Astrocyte (in vitro differentiated cells and primary cell): ENCODE measurements around the gene HIKESHI. TPM values are rescaled to one million over a fixed set of nuclear protein-coding genes. Genes with fewer than 3 reads are reported as not detected.

Source experiments
- DNase-seq: peaks from one replicate; pipeline ENCODE4 v3.0.0-alpha.2; 2010; ENCODE audit warnings: low read depth
- FAIRE-seq: peaks from 2 replicates; lab custom pipeline; 2011; peaks lifted over from hg19 to GRCh38; lab: Jason Lieb, UNC
- H2AFZ ChIP-seq: 2 replicates; pipeline ENCODE4 v1.6.0; 2012; ENCODE audit warnings: low read depth, low read length, inconsistent platforms
- H3K27ac ChIP-seq: 2 replicates; pipeline ENCODE4 v1.5.1; 2011; ENCODE audit warnings: low read depth, low read length, inconsistent platforms
- H3K27me3 ChIP-seq: 2 replicates; pipeline ENCODE4 v1.6.0; 2011; ENCODE audit warnings: low read length, inconsistent platforms; ENCODE audit not compliant: insufficient read depth
- H3K36me3 ChIP-seq: 2 replicates; pipeline ENCODE4 v1.5.1; 2011; ENCODE audit warnings: low read length, inconsistent platforms; ENCODE audit not compliant: insufficient read depth
- H3K4me1 ChIP-seq: 2 replicates; pipeline ENCODE4 v1.5.1; 2011; ENCODE audit warnings: low read length, inconsistent platforms; ENCODE audit not compliant: insufficient read depth
- H3K4me2 ChIP-seq: 2 replicates; pipeline ENCODE4 v1.6.0; 2012; ENCODE audit warnings: low read length, inconsistent platforms
- H3K4me3 ChIP-seq: 2 replicates; pipeline ENCODE4 v1.5.1; 2011; ENCODE audit warnings: low read depth, mild to moderate bottlenecking, low read length, inconsistent platforms; ENCODE audit not compliant: insufficient read depth
- H3K79me2 ChIP-seq: 2 replicates; pipeline ENCODE4 v1.6.0; 2012; ENCODE audit warnings: mild to moderate bottlenecking, low read length, inconsistent platforms; ENCODE audit not compliant: insufficient read depth
- H3K9ac ChIP-seq: 2 replicates; pipeline ENCODE4 v1.6.0; 2012; ENCODE audit warnings: mild to moderate bottlenecking, low read length, inconsistent platforms
- H3K9me3 ChIP-seq: 2 replicates; pipeline ENCODE4 v1.5.1; 2012; ENCODE audit warnings: low read depth, mild to moderate bottlenecking, low read length, inconsistent platforms; ENCODE audit not compliant: insufficient read depth
- H4K20me1 ChIP-seq: 2 replicates; pipeline ENCODE4 v1.6.0; 2012; ENCODE audit warnings: low read length, inconsistent platforms; ENCODE audit not compliant: insufficient read depth
- H3K27ac Mint-ChIP-seq: one replicate; pipeline ENCODE4 v1.8.0; 2021; ENCODE audit warnings: mild to moderate bottlenecking, mixed read lengths; ENCODE audit not compliant: unreplicated experiment
- H3K27me3 Mint-ChIP-seq: one replicate; pipeline ENCODE4 v1.8.0; 2021; ENCODE audit warnings: low read depth, mixed read lengths; ENCODE audit not compliant: unreplicated experiment
- H3K36me3 Mint-ChIP-seq: one replicate; pipeline ENCODE4 v1.8.0; 2021; ENCODE audit warnings: low read depth, mixed read lengths; ENCODE audit not compliant: unreplicated experiment
- H3K4me1 Mint-ChIP-seq: one replicate; pipeline ENCODE4 v1.8.0; 2021; ENCODE audit warnings: low read depth, mixed read lengths; ENCODE audit not compliant: unreplicated experiment
- H3K4me3 Mint-ChIP-seq: one replicate; pipeline ENCODE4 v1.8.0; 2021; ENCODE audit warnings: mild to moderate bottlenecking, moderate library complexity, mixed read lengths; ENCODE audit not compliant: unreplicated experiment
- H3K9me3 Mint-ChIP-seq: one replicate; pipeline ENCODE4 v1.8.0; 2021; ENCODE audit warnings: mild to moderate bottlenecking, mixed read lengths; ENCODE audit not compliant: unreplicated experiment
- EZH2 ChIP-seq: IDR thresholded peaks from 2 replicates; pipeline ENCODE4 v1.6.1; 2012; ENCODE audit warnings: mild to moderate bottlenecking, low read length, inconsistent platforms; ENCODE audit not compliant: insufficient read depth
- total RNA-seq: library from RNA; stranded (reverse); gene quantifications from 2 replicates; pipeline ENCODE4 v1.2.1, GENCODE V29; 2021
- TF ChIP-seq, protein P1 (sequence below): IDR thresholded peaks from 2 replicates; pipeline ENCODE4 v1.5.1; 2011; ENCODE audit warnings: low read depth, mild to moderate bottlenecking, inconsistent platforms, low read length, moderate library complexity; ENCODE audit not compliant: insufficient read depth

The HIKESHI gene
- total RNA-seq, 1 donor from 2014 or later: 42.3 TPM

DNA sequence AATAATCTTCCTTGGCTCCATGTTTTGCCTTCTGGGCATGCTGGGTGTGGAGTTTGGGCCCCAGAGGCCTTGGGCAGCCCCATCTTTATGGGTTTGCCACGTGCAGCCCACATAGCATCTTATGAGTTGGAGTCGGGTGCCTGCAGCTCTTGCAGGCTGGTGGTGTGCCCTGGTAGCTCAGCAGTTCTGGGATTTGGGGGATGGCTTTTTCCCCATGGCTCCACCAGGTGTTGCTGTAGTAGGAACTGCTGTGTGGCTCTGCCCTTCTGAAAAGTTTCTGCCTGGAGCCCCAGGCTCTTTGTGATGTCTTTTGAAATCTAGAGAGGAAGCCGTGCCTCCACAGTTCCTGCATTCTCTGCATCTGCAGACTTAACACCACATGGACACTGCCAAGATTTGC lies 40.7 kb upstream of the HIKESHI start:
- H3K36me3 Mint-ChIP-seq: peaks cover 10% of the 10 kb centered on the region
- DNase-seq (no peak), FAIRE-seq (no peak)
- TF ChIP-seq, protein P1, sequence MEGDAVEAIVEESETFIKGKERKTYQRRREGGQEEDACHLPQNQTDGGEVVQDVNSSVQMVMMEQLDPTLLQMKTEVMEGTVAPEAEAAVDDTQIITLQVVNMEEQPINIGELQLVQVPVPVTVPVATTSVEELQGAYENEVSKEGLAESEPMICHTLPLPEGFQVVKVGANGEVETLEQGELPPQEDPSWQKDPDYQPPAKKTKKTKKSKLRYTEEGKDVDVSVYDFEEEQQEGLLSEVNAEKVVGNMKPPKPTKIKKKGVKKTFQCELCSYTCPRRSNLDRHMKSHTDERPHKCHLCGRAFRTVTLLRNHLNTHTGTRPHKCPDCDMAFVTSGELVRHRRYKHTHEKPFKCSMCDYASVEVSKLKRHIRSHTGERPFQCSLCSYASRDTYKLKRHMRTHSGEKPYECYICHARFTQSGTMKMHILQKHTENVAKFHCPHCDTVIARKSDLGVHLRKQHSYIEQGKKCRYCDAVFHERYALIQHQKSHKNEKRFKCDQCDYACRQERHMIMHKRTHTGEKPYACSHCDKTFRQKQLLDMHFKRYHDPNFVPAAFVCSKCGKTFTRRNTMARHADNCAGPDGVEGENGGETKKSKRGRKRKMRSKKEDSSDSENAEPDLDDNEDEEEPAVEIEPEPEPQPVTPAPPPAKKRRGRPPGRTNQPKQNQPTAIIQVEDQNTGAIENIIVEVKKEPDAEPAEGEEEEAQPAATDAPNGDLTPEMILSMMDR: no peak
- no peak for TF ChIP-seq EZH2
- Histone ChIP-seq H4K20me1 (peaks cover 5% of the 10 kb centered on the region), H3K27me3 (no peaks in the 10 kb centered on the region), H3K4me2 (no peak overlapping the region), H2AFZ (no peak overlapping the region), H3K9ac (no peak overlapping the region), H3K4me1 (no peaks in the 10 kb centered on the region), H3K27ac (no peak overlapping the region), H3K9me3 (no peaks in the 10 kb centered on the region), H3K4me3 (no peak overlapping the region), H3K79me2 (peaks cover 9% of the 10 kb centered on the region), H3K36me3 (peaks cover 5% of the 10 kb centered on the region)
- H3K4me3 Mint-ChIP-seq: no peak overlapping the region
- no peaks in the 10 kb centered on the region for H3K27me3 Mint-ChIP-seq
- H3K27ac Mint-ChIP-seq: no peak overlapping the region
- H3K4me1 Mint-ChIP-seq: no peaks in the 10 kb centered on the region
- H3K9me3 Mint-ChIP-seq: no peaks in the 10 kb centered on the region

DNA sequence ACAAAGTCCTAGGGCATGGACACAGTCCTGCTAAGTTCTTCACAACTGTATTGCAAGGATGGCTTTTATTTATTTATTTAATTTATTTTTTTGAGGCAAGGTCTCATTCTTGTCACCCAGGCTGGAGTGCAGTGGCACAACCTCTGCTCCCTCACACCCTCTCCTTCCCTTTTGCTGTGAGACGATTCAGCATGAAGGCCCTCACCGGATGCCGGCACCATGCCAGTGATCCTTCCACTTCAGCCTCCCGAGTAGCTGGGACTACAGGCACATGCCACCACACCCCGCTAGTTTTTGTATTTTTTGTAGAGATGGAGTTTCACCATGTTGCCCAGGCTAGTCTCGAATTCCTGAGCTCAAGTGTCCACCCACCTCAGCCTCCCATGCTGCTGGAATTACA lies 39.7 kb upstream of the HIKESHI start:
- Histone ChIP-seq H3K4me2 (no peak overlapping the region), H3K4me3 (no peak overlapping the region), H2AFZ (no peak overlapping the region), H3K27me3 (no peaks in the 10 kb centered on the region), H4K20me1 (no peaks in the 10 kb centered on the region), H3K9ac (no peak overlapping the region), H3K9me3 (no peaks in the 10 kb centered on the region), H3K36me3 (no peaks in the 10 kb centered on the region), H3K4me1 (no peaks in the 10 kb centered on the region), H3K79me2 (no peaks in the 10 kb centered on the region), H3K27ac (no peak overlapping the region)
- peaks cover 10% of the 10 kb centered on the region for H3K36me3 Mint-ChIP-seq
- H3K4me3 Mint-ChIP-seq: no peak overlapping the region
- FAIRE-seq (no peak), DNase-seq (no peak)
- TF ChIP-seq EZH2: no peak
- TF ChIP-seq, protein P1: no peak
- H3K27ac Mint-ChIP-seq: no peak overlapping the region
- no peaks in the 10 kb centered on the region for H3K27me3 Mint-ChIP-seq
- H3K9me3 Mint-ChIP-seq: no peaks in the 10 kb centered on the region
- H3K4me1 Mint-ChIP-seq: no peaks in the 10 kb centered on the region

DNA sequence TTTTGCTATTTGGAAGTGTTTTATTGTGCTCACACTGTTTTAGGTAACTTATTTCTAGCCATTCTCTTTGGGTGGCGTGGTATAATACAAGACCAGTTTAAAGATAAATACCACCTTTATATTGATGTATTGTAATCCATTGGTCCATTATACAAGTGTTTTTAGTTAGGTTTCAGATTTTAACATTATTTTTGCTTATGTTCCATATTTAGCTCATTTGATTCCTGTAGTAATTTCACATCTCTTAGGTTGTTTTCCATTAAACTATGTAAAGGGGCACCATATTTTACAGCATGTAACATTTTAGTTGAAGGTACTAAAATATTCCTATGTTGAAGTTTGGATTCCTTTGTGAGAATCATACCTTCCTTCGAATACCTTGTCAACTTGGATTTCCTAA lies 37.4 kb upstream of the HIKESHI start:
- H3K36me3 ChIP-seq: peaks cover 7% of the 10 kb centered on the region
- no peaks in the 10 kb centered on the region for H3K27me3 ChIP-seq
- TF ChIP-seq, protein P1: no peak
- TF ChIP-seq EZH2: no peak
- H3K4me3 Mint-ChIP-seq: no peak overlapping the region
- H3K79me2 ChIP-seq: peaks cover 2% of the 10 kb centered on the region
- no peaks in the 10 kb centered on the region for H3K4me1 ChIP-seq
- no peaks in the 10 kb centered on the region for H3K9me3 ChIP-seq
- no peaks in the 10 kb centered on the region for H3K4me1 Mint-ChIP-seq
- FAIRE-seq (no peak), DNase-seq (no peak)
- H3K27ac Mint-ChIP-seq: no peak overlapping the region
- no peaks in the 10 kb centered on the region for H3K9me3 Mint-ChIP-seq
- H3K4me2 ChIP-seq: no peak overlapping the region
- no peak overlapping the region for H3K9ac ChIP-seq
- peaks cover 10% of the 10 kb centered on the region for H3K36me3 Mint-ChIP-seq
- no peaks in the 10 kb centered on the region for H3K27me3 Mint-ChIP-seq
- H4K20me1 ChIP-seq: no peaks in the 10 kb centered on the region
- H3K4me3 ChIP-seq: no peak overlapping the region
- no peak overlapping the region for H2AFZ ChIP-seq
- no peak overlapping the region for H3K27ac ChIP-seq
